SK-N-MC (cell line): ENCODE measurements around the gene MEF2B.

Experiments
- EZH2 ChIP-seq: fragments of 200-600 bp; sonication (generic); IDR thresholded peaks from one replicate; pipeline ENCODE4 v1.6.1; 2017; ENCODE audit warnings: antibody characterized with exemption
- FOXP2 ChIP-seq: optimal IDR thresholded peaks from 2 replicates; pipeline ENCODE3; 2011; ENCODE audit warnings: mild to moderate bottlenecking, moderate library complexity; ENCODE audit not compliant: insufficient read depth; ENCODE audit errors: extremely low read length, control extremely low read depth
- POLR2AphosphoS5 ChIP-seq: IDR thresholded peaks from 2 replicates; pipeline ENCODE4 v1.6.1; 2012; ENCODE audit warnings: mild to moderate bottlenecking, low read depth, low read length, borderline replicate concordance

- no peak for TF ChIP-seq EZH2
- no peak for TF ChIP-seq FOXP2
- no peak for TF ChIP-seq POLR2AphosphoS5
Measured at GRCh38 chr19:19186742-19187141, 16.7 kb upstream of the MEF2B start.
